ENCODE data around the gene BRME1.
"Not testable (repeated sequence)": the region's sequence is repeated elsewhere in the genome, so short reads cannot be mapped to it uniquely, and the experiment has no call there.

BRME1 gene

GRCh38 chr19:13859361-13859880 lies 46.5 kb downstream of the BRME1 start:
- Histone ChIP-seq H3K27ac (no peak overlapping the region), H3K27me3 (peaks cover 18% of the 10 kb centered on the region), H3K4me1 (ENCODE audit: control insufficient read depth in 1 of 2, insufficient read depth in 1 of 2, low read depth in 1 of 2, low read length in 1 of 2) (peaks cover 9 to 12% of the 10 kb centered on the region in 2 experiments), H3K4me3 (ENCODE audit: low read depth in 1 of 2, low read length in 1 of 2) (no peak overlapping the region), H3K36me3 (no peaks in the 10 kb centered on the region), H3K9me3 (no peaks in the 10 kb centered on the region)
- TF ChIP-seq CTCF (IDR thresholded peaks at IDR 0.05), result no peak

- H3K9me3 ChIP-seq, result no peaks in the 10 kb centered on the region
- H3K27me3 ChIP-seq, result peaks cover under 1% of the 10 kb centered on the region
- peaks cover 2 to 6% of the 10 kb centered on the region in 2 experiments for H3K4me1 ChIP-seq (ENCODE audit: control insufficient read depth in 1 of 2, insufficient read depth in 1 of 2, low read depth in 1 of 2, low read length in 1 of 2)
- no peaks in the 10 kb centered on the region for H3K36me3 ChIP-seq
- H3K27ac ChIP-seq, result no peak overlapping the region
- H3K4me3 ChIP-seq (ENCODE audit: low read depth in 1 of 2, low read length in 1 of 2), result no peak overlapping the region
- no peak for TF ChIP-seq CTCF (IDR thresholded peaks at IDR 0.05)
Observed at GRCh38 chr19:13856497-13856896, 49.4 kb downstream of the BRME1 start.

- H3K27ac ChIP-seq; H3K4me3 ChIP-seq (ENCODE audit: low read depth in 1 of 2, low read length in 1 of 2); H3K9me3 ChIP-seq; H3K36me3 ChIP-seq: not testable (repeated sequence)
- Histone ChIP-seq H3K4me1 (ENCODE audit: control insufficient read depth in 1 of 2, insufficient read depth in 1 of 2, low read depth in 1 of 2, low read length in 1 of 2) (peaks cover 30 to 39% of the 10 kb centered on the region in 2 experiments), H3K27me3 (peaks cover 32% of the 10 kb centered on the region)
Observed at GRCh38 chr19:13852171-13852707, 53.7 kb downstream of the BRME1 start.

- not testable (repeated sequence) for H3K9me3 ChIP-seq; H3K4me3 ChIP-seq (ENCODE audit: low read depth in 1 of 2, low read length in 1 of 2); H3K36me3 ChIP-seq; H3K27ac ChIP-seq
- peaks cover 35 to 44% of the 10 kb centered on the region in 2 experiments for H3K4me1 ChIP-seq (ENCODE audit: control insufficient read depth in 1 of 2, insufficient read depth in 1 of 2, low read depth in 1 of 2, low read length in 1 of 2)
- peaks cover 32% of the 10 kb centered on the region for H3K27me3 ChIP-seq
Observed at GRCh38 chr19:13851734-13852114, 54.2 kb downstream of the BRME1 start.

- Histone ChIP-seq H3K4me1 (ENCODE audit: control insufficient read depth in 1 of 2, insufficient read depth in 1 of 2, low read depth in 1 of 2, low read length in 1 of 2) (peaks cover 39 to 50% of the 10 kb centered on the region in 2 experiments), H3K27me3 (peaks cover 32% of the 10 kb centered on the region), H3K36me3 (no peaks in the 10 kb centered on the region), H3K27ac (peak overlapping the region; percentile 80), H3K4me3 (ENCODE audit: low read depth in 1 of 2, low read length in 1 of 2) (peak overlapping the region; percentile 62 to 64), H3K9me3 (no peaks in the 10 kb centered on the region)
- TF ChIP-seq CTCF (IDR thresholded peaks at IDR 0.05), result no peak
Observed at GRCh38 chr19:13850910-13851733, 54.8 kb downstream of the BRME1 start.

- Histone ChIP-seq H3K9me3 (no peaks in the 10 kb centered on the region), H3K4me1 (ENCODE audit: control insufficient read depth in 1 of 2, insufficient read depth in 1 of 2, low read depth in 1 of 2, low read length in 1 of 2) (peaks cover 46 to 57% of the 10 kb centered on the region in 2 experiments), H3K36me3 (no peaks in the 10 kb centered on the region), H3K27me3 (peaks cover 32% of the 10 kb centered on the region), H3K27ac (peak overlapping the region; percentile 80), H3K4me3 (ENCODE audit: low read depth in 1 of 2, low read length in 1 of 2) (peak overlapping the region; percentile 62 to 64)
- TF ChIP-seq CTCF (IDR thresholded peaks at IDR 0.05), result no peak
Observed at GRCh38 chr19:13849991-13850909, 55.7 kb downstream of the BRME1 start.

Measured in neutrophil (primary cell).